HG02885 (cell line): ENCODE results near the gene IL17RD.
"Not testable (repeated sequence)": the region's sequence is repeated elsewhere in the genome, so short reads cannot be mapped to it uniquely, and the experiment has no call there.

Experiments
- ATAC-seq: cut with Tn5 transposase; IDR thresholded peaks from one replicate; pipeline ENCODE4 v1.9.1; 2021; ENCODE audit warnings: mild to moderate bottlenecking; ENCODE audit not compliant: unreplicated experiment, poor library complexity

Gene IL17RD

GRCh38 chr3:57097536-57097935 lies 67.6 kb downstream of the IL17RD start:
- ATAC-seq, result no peak

GRCh38 chr3:57095363-57095762 lies 69.8 kb downstream of the IL17RD start:
- no peak for ATAC-seq

- ATAC-seq, result no peak
Observed at GRCh38 chr3:57094575-57094974, 70.6 kb downstream of the IL17RD start.

GRCh38 chr3:57093971-57094535 lies 71.1 kb downstream of the IL17RD start:
- no peak for ATAC-seq

- ATAC-seq, result no peak
Observed at GRCh38 chr3:57093489-57093888, 71.7 kb downstream of the IL17RD start.

GRCh38 chr3:57091521-57092273 lies 73.5 kb downstream of the IL17RD start:
- ATAC-seq, result no peak

GRCh38 chr3:57089043-57089442 lies 76.1 kb downstream of the IL17RD start:
- no peak for ATAC-seq

GRCh38 chr3:57088503-57088902 lies 76.7 kb downstream of the IL17RD start:
- ATAC-seq, result no peak

GRCh38 chr3:57087361-57088092 lies 77.6 kb downstream of the IL17RD start:
- no peak for ATAC-seq

- ATAC-seq, result no peak
Observed at GRCh38 chr3:57086201-57086600, 79.0 kb downstream of the IL17RD start.

- ATAC-seq, result no peak
Observed at GRCh38 chr3:57085211-57085610, 79.9 kb downstream of the IL17RD start.

- not testable (repeated sequence) for ATAC-seq
Observed at GRCh38 chr3:57083266-57083995, 81.7 kb downstream of the IL17RD start.

GRCh38 chr3:57082481-57082880 lies 82.7 kb downstream of the IL17RD start:
- no peak for ATAC-seq

- ATAC-seq, result no peak
Observed at GRCh38 chr3:57081173-57081572, 84.0 kb downstream of the IL17RD start.

- no peak for ATAC-seq
Observed at GRCh38 chr3:57080171-57080570, 85.0 kb downstream of the IL17RD start.

GRCh38 chr3:57079474-57079831 lies 85.7 kb downstream of the IL17RD start:
- ATAC-seq, result no peak

- ATAC-seq, result peak; percentile 44
Observed at GRCh38 chr3:57078635-57079473, 86.3 kb downstream of the IL17RD start.

GRCh38 chr3:57078344-57078634 lies 86.9 kb downstream of the IL17RD start:
- peak; percentile 47 for ATAC-seq

- no peak for ATAC-seq
Observed at GRCh38 chr3:57077630-57078343, 87.4 kb downstream of the IL17RD start.
